Measurements from ENCODE around the gene FANCC.

FANCC gene

DNA sequence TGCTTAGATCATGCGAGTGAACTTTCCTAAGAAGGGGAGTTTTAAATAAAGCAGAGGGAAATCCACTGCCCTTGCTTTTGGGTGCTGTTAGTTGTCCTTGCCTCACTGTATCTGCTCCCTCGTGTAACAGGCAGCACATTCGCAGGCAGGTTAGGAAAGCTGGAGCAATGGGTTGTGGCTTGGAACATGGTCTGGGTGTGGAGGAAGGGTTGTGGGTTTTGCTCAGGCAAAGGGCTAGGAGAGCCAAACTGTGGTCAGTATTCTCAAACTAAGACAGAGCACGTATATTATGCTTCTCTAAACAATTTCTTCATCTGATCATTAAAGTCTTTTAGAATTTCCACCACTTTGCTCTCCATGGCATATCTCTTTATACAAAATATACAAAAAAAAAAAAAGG is 135.7 kb downstream of the FANCC start:
- TF ChIP-seq JUND (IDR thresholded peaks at IDR 0.05; ENCODE audit: low read depth), result no peak
- in situ Hi-C loops (cut with HindIII; ENCODE audit: low pct_unique_long_range_greater_than_20kb, low sequenced_read_pairs), result no loop called here
- no peak for DNase-seq (ENCODE audit: low read depth in 1 of 2, low spot score in 1 of 2)

DNA sequence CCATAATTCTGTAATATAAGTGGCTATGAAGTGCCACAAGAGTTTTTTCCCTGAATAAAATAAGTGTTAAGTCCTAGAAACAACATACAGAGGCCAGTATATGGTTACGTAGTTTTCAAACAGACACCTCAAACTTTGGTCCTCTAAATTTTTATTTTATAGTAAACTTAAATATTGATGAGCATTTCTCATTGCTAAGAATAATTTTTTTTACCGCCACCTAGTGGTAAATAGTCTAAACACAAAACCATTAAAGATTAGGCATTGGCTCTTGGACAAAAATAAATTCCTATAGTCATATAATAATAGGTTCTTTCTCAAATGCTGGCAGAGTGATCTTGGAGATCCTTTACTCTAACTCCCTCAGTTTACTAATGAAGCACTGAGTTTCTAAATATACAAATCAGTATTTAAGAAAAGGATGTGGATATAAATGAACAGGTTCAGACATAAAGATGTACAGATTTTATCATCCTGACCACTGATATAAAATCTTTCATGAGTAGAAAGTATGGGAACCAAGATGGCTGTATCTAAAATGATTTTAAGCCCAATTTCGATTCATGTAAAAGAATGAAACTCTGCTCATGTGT is 136.2 kb downstream of the FANCC start:
- in situ Hi-C loops (cut with HindIII; ENCODE audit: low pct_unique_long_range_greater_than_20kb, low sequenced_read_pairs), result no loop called here
- TF ChIP-seq JUND (IDR thresholded peaks at IDR 0.05; ENCODE audit: low read depth), result no peak
- DNase-seq (ENCODE audit: low read depth in 1 of 2, low spot score in 1 of 2), result peak in 1 of 2 experiments; percentile 23

DNA sequence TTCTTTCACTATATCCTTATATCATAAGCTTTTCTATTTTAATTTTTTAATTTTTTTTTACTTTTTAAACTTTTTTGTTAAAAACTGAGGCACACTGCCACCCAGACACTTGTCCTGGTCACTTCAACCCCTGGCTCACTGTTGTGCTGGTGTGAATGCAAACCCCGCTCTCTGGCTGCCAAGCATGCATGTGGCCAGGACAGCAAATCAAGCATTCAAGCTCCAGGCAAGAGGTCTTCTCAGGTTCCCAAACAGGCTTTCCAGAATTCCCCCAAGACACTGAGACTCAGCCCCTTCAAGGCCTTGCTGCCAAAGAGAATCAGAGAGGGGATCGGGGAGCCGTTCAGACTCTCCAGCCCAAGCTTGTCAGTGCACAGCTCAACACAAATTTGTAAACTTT is 139.9 kb downstream of the FANCC start:
- DNase-seq (ENCODE audit: low read depth in 1 of 2, low spot score in 1 of 2), result no peak
- no peak for TF ChIP-seq JUND (IDR thresholded peaks at IDR 0.05; ENCODE audit: low read depth)
- in situ Hi-C loops (cut with HindIII; ENCODE audit: low pct_unique_long_range_greater_than_20kb, low sequenced_read_pairs), result no loop called here

DNA sequence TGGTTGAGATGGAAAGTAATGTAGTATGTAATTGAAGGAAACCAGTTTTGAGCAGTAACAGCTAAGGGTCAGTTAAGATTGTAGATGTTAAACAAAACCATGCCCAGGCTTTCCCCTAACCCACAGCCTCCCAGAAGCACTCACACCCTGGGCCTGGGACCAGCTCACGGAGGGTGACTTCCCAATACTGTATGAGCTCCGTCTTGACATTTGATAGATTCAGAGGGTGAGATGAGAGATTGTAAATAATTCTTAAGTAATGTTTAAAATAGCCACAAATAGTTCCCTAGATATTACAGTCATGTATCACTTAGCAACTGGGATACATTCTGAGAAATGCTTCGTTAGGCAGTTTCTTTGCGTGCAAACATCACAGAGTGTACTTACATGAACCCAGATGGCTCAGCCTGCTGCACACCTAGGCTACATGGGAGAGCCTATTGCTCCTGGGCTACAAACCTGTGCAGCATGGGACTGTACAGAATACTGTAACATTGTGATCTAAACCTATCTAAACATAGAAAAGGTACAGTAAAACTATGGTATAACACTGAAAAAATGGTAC is 140.7 kb downstream of the FANCC start:
- no peak for TF ChIP-seq JUND (IDR thresholded peaks at IDR 0.05; ENCODE audit: low read depth)
- no peak for DNase-seq (ENCODE audit: low read depth in 1 of 2, low spot score in 1 of 2)
- in situ Hi-C loops (cut with HindIII; ENCODE audit: low pct_unique_long_range_greater_than_20kb, low sequenced_read_pairs), result no loop called here

DNA sequence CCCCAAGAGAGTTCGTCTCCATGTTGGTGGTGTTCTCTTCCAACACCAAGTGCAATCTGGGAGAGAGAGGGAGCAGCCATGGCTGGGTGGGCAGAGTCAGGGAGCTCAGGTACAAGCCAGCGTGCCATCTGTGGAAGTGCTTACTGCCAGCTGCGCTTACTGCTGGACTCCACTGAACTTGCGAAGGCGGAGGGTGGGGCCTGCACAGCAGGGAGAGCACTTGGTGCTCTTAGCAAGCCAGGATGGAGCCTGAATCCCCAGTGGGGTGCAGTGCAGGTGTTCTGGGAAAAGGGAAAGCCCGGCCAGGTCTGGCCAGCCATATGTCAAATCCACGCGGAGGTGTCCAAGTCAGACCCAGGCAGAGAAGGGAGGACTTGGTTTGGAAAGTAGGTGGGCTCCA is 142.0 kb downstream of the FANCC start:
- in situ Hi-C loops (cut with HindIII; ENCODE audit: low pct_unique_long_range_greater_than_20kb, low sequenced_read_pairs), result no loop called here
- DNase-seq (ENCODE audit: low read depth in 1 of 2, low spot score in 1 of 2), result no peak

DNA sequence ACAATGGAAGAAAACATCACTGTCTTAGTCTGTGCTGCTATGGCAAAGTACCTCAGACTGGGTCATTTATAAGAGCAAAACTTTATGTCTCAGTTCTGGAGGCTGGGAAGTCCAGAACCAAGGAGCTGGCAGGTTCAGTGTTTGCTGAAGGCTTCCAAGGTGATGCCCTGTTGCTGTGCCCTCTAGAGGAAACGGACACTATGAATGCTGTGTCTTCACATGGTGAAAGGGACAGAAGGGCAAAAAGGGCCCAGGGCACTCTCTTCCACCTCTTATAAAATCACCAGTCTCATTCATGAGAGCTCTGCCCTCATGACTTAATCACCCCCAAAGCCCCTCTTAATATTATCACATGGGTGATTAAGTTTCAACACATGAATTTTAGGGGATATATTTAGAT is 143.5 kb downstream of the FANCC start:
- no peak for DNase-seq (ENCODE audit: low read depth in 1 of 2, low spot score in 1 of 2)
- TF ChIP-seq JUND (IDR thresholded peaks at IDR 0.05; ENCODE audit: low read depth), result no peak
- in situ Hi-C loops (cut with HindIII; ENCODE audit: low pct_unique_long_range_greater_than_20kb, low sequenced_read_pairs), result no loop called here

More for the DNA sequence above, 142.0 kb downstream of the FANCC start:
- TF ChIP-seq JUND (IDR thresholded peaks at IDR 0.05; ENCODE audit: low read depth), result no peak

DNA sequence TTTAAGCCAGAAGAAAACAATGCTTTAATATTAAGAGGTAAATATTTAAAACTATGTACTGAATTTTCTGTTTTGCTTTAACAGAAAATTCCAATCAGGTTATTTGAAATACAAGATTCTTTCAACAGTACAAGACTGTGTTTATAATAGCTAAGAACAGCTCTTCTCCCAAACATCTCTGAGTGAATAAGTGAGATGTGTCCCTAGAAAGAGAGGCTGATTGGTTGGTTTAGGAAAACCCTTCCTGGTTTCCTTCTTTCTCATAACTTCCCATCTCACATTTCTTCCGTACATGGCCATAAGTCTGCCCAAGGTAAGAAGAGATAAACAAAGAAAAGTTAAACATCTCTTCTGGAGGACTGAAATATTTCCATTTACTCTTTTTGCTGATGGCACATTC is 145.9 kb downstream of the FANCC start:
- DNase-seq (ENCODE audit: low read depth in 1 of 2, low spot score in 1 of 2), result no peak
- no peak for TF ChIP-seq JUND (IDR thresholded peaks at IDR 0.05; ENCODE audit: low read depth)
- in situ Hi-C loops (cut with HindIII; ENCODE audit: low pct_unique_long_range_greater_than_20kb, low sequenced_read_pairs), result no loop called here

DNA sequence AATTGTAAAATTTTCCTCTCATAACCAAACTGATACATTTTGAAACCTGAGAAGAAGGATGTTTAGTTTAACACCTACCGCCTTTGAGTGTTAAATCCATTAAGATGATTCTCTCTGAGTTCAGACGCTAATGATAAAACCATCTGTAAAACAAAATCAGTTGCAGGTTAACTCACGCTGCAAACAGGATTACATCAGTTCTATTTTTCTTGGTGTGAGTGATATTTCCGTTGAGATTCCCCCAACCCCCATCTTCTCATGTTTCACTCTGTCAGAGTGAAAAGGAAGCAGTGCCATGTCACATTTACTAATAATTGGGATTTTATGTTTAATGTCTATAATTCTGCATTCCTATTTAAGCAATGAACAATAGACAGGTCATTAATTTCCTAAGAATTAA is 146.5 kb downstream of the FANCC start:
- in situ Hi-C loops (cut with HindIII; ENCODE audit: low pct_unique_long_range_greater_than_20kb, low sequenced_read_pairs), result no loop called here
- DNase-seq (ENCODE audit: low read depth in 1 of 2, low spot score in 1 of 2), result no peak
- no peak for TF ChIP-seq JUND (IDR thresholded peaks at IDR 0.05; ENCODE audit: low read depth)

DNA sequence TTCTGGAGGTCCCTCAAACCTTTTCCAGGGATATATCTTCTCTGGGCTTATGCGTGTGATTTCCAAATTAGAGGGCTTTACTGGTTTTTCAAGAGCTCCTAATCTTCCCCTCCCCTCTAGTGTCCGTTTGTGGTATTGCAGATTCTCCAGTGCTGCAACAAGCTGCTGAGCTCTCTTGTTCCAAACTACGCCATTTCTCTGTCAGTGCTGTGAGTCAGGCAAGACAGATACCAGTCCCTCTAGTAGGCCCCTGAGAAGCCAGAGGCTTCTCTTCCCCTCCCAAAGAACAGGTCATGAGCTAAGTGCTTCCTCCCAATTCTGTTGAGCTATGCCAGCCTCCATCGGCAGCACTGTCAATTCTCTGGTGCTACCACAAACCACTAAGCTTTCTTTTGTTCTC is 149.5 kb downstream of the FANCC start:
- DNase-seq (ENCODE audit: low read depth in 1 of 2, low spot score in 1 of 2), result peak; percentile 10 to 76
- no peak for TF ChIP-seq JUND (IDR thresholded peaks at IDR 0.05; ENCODE audit: low read depth)
- in situ Hi-C loops (cut with HindIII; ENCODE audit: low pct_unique_long_range_greater_than_20kb, low sequenced_read_pairs), result no loop called here

DNA sequence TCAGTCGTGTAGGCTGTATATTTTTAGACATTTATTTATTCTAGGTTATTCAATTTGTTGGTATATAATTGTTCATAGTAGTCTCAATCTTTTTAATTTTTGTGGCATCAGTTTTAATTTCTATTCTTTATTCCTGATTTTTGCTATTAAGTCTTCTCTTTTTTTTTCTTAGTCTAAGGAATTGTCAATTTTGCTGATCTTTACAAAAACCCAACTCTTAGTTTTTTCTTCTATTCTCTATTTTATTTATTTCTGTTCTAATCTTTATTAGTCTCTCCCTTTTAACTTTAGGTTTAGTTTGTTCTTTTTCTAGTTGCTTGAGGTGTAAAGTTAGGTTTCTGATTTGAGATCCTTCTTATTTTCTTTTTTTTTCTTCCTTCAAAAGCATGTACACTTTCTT is 152.5 kb downstream of the FANCC start:
- DNase-seq (ENCODE audit: low read depth in 1 of 2, low spot score in 1 of 2), result no peak
- TF ChIP-seq JUND (IDR thresholded peaks at IDR 0.05; ENCODE audit: low read depth), result no peak
- in situ Hi-C loops (cut with HindIII; ENCODE audit: low pct_unique_long_range_greater_than_20kb, low sequenced_read_pairs), result no loop called here

DNA sequence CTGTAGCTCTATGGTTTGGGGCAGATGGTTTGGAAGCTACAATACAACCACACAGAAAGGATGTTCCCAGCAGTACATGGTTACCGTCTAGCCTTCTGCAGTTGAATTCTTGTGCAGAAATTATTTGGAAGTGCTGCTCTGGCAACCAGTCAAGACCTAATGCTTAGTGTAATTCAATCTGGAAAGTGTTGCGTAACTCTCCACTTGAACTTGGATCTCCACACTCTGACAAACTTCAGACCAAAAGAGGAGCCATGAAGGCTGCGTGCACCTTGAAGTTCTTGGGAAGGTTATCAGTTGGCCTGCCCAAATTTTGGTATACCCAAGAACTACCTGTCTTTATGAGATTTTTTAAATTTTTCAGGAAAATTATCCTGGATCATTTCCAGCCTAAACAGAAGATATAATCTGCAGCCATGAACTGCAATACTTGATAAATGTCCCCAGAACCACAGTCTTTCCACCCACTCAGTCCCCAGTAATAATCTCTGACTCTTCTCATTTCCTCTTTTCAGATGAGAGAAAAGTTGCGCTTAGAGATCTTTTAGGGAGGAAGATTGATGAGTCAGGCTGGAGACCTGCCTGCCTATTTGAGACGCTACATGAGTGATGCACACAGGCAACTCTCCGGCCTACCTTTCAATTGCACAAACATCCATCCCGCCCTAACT is 159.9 kb downstream of the FANCC start:
- in situ Hi-C loops (cut with HindIII; ENCODE audit: low pct_unique_long_range_greater_than_20kb, low sequenced_read_pairs), result no loop called here
- DNase-seq (ENCODE audit: low read depth in 1 of 2, low spot score in 1 of 2), result no peak
- no peak for TF ChIP-seq JUND (IDR thresholded peaks at IDR 0.05; ENCODE audit: low read depth)

DNA sequence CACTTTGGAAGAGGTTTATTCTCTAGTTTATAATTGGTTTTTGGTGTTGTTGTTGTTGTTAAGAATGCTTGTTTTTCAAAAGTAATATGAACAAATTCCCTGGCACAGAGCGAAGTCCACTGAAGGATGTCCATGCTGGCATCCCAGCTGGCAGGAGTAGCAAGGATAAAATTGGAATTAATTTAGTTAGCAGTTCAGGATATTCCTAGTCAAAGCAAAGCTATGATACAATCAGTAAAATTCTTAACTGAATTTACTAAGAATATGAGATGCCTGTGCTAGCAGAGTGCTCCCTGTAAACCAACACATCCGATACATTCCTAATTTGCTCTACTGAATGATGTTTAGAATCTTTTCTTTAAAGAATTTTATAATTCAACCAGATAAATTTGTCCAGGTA is 161.4 kb downstream of the FANCC start:
- TF ChIP-seq JUND (IDR thresholded peaks at IDR 0.05; ENCODE audit: low read depth), result no peak
- DNase-seq (ENCODE audit: low read depth in 1 of 2, low spot score in 1 of 2), result no peak
- in situ Hi-C loops (cut with HindIII; ENCODE audit: low pct_unique_long_range_greater_than_20kb, low sequenced_read_pairs), result no loop called here

DNA sequence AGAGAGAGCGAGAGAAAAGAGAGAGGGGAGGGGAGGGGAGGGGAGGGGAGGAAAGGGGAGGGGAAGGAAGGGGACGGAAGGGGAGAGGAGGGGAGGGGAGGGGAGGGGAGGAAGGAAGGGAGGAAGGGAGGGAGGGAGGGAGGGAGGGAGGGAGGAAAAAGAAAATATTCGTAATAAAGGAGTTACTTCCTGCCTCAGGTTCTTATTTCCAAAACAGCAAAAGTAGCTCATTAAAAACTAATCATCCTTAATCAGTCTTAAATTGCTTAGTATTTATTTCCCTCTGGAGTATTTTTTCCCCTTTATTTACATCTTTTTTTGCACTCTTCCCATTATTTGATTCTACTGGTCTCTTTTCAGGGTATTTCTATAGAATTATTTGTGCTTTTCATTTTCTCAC is 162.3 kb downstream of the FANCC start:
- in situ Hi-C loops (cut with HindIII; ENCODE audit: low pct_unique_long_range_greater_than_20kb, low sequenced_read_pairs), result no loop called here
- TF ChIP-seq JUND (IDR thresholded peaks at IDR 0.05; ENCODE audit: low read depth), result no peak
- no peak for DNase-seq (ENCODE audit: low read depth in 1 of 2, low spot score in 1 of 2)
